Ishikawa (cell line): Measurements from ENCODE around the gene RIC8B.

Source experiments
- CEBPB ChIP-seq: IDR thresholded peaks from 2 replicates; pipeline ENCODE4 v1.6.1; 2012
- CREB1 ChIP-seq: IDR thresholded peaks from 2 replicates; pipeline ENCODE4 v1.6.1; 2012; ENCODE audit warnings: low read depth
- EGR1 ChIP-seq: IDR thresholded peaks from 2 replicates; pipeline ENCODE4 v1.6.1; 2012
- EP300 ChIP-seq: IDR thresholded peaks from 2 replicates; pipeline ENCODE4 v1.6.1; 2012; ENCODE audit warnings: borderline replicate concordance
- FOXM1 ChIP-seq: IDR thresholded peaks from 2 replicates; pipeline ENCODE4 v1.6.1; 2012; ENCODE audit warnings: low read depth, borderline replicate concordance
- RAD21 ChIP-seq: IDR thresholded peaks from 2 replicates; pipeline ENCODE4 v1.6.1; 2012; ENCODE audit warnings: low read depth
- TAF1 ChIP-seq: IDR thresholded peaks from 2 replicates; pipeline ENCODE4 v1.6.1; 2012; ENCODE audit warnings: low read depth, mild to moderate bottlenecking
- TCF12 ChIP-seq: IDR thresholded peaks from 2 replicates; pipeline ENCODE4 v1.6.1; 2012; ENCODE audit warnings: low read depth
- YY1 ChIP-seq: IDR thresholded peaks from 2 replicates; pipeline ENCODE4 v1.6.1; 2012; ENCODE audit warnings: low read depth
- ZBTB7A ChIP-seq: IDR thresholded peaks from 2 replicates; pipeline ENCODE4 v1.6.1; 2012; ENCODE audit warnings: low read depth
- TF ChIP-seq, protein P1 (sequence below): IDR thresholded peaks from 2 replicates; pipeline ENCODE4 v1.6.1; 2012
- TF ChIP-seq, protein P2 (sequence below): IDR thresholded peaks from 2 replicates; pipeline ENCODE4 v1.6.1; 2012; ENCODE audit warnings: low read depth, mild to moderate bottlenecking

DNA sequence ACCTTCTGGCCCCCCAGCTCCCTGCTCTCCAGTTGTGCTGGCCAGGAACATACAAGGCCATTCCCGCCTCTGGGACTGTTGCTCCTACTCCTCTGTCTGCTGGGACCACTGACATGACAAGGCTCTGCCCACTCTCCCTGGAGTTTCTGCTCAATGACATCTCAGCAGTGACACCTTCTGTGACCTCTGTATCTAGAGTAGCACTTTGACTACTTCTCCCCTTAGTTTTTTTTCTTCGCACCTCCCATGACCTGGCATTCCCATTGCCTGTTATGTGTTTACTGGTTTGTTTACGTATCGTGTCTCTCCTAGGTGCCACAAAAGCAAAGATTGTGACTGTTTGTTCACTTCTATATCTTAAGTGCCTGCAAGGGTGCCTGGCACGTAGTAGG is 141.1 kb downstream of the RIC8B start:
- no peak for TF ChIP-seq FOXM1
- no peak for TF ChIP-seq EGR1
- no peak for TF ChIP-seq EP300
- TF ChIP-seq RAD21 = no peak
- no peak for TF ChIP-seq CEBPB
- TF ChIP-seq ZBTB7A = no peak
- TF ChIP-seq CREB1 = no peak
- no peak for TF ChIP-seq TAF1
- TF ChIP-seq, protein P1, sequence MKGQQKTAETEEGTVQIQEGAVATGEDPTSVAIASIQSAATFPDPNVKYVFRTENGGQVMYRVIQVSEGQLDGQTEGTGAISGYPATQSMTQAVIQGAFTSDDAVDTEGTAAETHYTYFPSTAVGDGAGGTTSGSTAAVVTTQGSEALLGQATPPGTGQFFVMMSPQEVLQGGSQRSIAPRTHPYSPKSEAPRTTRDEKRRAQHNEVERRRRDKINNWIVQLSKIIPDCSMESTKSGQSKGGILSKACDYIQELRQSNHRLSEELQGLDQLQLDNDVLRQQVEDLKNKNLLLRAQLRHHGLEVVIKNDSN = no peak
- TF ChIP-seq YY1 = no peak
- TF ChIP-seq TCF12 = no peak
- TF ChIP-seq, protein P2, sequence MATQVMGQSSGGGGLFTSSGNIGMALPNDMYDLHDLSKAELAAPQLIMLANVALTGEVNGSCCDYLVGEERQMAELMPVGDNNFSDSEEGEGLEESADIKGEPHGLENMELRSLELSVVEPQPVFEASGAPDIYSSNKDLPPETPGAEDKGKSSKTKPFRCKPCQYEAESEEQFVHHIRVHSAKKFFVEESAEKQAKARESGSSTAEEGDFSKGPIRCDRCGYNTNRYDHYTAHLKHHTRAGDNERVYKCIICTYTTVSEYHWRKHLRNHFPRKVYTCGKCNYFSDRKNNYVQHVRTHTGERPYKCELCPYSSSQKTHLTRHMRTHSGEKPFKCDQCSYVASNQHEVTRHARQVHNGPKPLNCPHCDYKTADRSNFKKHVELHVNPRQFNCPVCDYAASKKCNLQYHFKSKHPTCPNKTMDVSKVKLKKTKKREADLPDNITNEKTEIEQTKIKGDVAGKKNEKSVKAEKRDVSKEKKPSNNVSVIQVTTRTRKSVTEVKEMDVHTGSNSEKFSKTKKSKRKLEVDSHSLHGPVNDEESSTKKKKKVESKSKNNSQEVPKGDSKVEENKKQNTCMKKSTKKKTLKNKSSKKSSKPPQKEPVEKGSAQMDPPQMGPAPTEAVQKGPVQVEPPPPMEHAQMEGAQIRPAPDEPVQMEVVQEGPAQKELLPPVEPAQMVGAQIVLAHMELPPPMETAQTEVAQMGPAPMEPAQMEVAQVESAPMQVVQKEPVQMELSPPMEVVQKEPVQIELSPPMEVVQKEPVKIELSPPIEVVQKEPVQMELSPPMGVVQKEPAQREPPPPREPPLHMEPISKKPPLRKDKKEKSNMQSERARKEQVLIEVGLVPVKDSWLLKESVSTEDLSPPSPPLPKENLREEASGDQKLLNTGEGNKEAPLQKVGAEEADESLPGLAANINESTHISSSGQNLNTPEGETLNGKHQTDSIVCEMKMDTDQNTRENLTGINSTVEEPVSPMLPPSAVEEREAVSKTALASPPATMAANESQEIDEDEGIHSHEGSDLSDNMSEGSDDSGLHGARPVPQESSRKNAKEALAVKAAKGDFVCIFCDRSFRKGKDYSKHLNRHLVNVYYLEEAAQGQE = no peak
